Lung (tissue), 16 donors: ENCODE results near the gene PPIE. TPM values are rescaled to one million over a fixed set of nuclear protein-coding genes. Genes with fewer than 3 reads are reported as not detected.

Experiments used
- ATAC-seq: fragments of 200-7000 bp; cut with Tn5 transposase; one replicate; pipeline ENCODE4 v1.9.1; 2020; ENCODE audit warnings: moderate number of reproducible peaks; ENCODE audit not compliant: insufficient read depth, low FRiP score
- DNase-seq, 3 donors: peaks; one replicate each; pipeline ENCODE4 v3.0.0-alpha.2; 2013 to 2017
- H3K27ac ChIP-seq, 2 donors: one replicate each; pipeline ENCODE4 v1.5.1; 2013; ENCODE audit warnings: mild to moderate bottlenecking in 2 of 2, moderate library complexity in 2 of 2, control low read depth in 1 of 2, inconsistent platforms in 1 of 2, low read depth in 1 of 2, low read length in 1 of 2
- H3K27me3 ChIP-seq, 3 donors: one replicate each; pipeline ENCODE4 v1.5.1; 2013; ENCODE audit warnings: low read length in 2 of 3; ENCODE audit not compliant: control insufficient read depth in 3 of 3, insufficient read depth in 3 of 3
- H3K36me3 ChIP-seq, 4 donors: one replicate each; pipeline ENCODE4 v1.5.1; 2013; ENCODE audit warnings: low read length in 4 of 4, mild to moderate bottlenecking in 1 of 4, moderate library complexity in 1 of 4; ENCODE audit not compliant: control insufficient read depth in 4 of 4, insufficient read depth in 4 of 4
- H3K4me1 ChIP-seq, 5 donors: one replicate each; pipeline ENCODE4 v1.5.1; 2013; ENCODE audit warnings: low read length in 5 of 5, mild to moderate bottlenecking in 2 of 5, moderate library complexity in 1 of 5; ENCODE audit not compliant: control insufficient read depth in 5 of 5, insufficient read depth in 5 of 5
- H3K4me3 ChIP-seq: one replicate; pipeline ENCODE4 v1.5.1; 2013; ENCODE audit warnings: mild to moderate bottlenecking, control low read depth, moderate library complexity
- H3K9ac ChIP-seq, 2 donors: one replicate each; pipeline ENCODE4 v1.5.1; 2013; ENCODE audit warnings: low read length in 2 of 2, control low read depth in 1 of 2; ENCODE audit not compliant: insufficient read depth in 1 of 2
- H3K9me3 ChIP-seq, 4 donors: one replicate each; pipeline ENCODE4 v1.5.1; 2013; ENCODE audit warnings: low read length in 3 of 4, mild to moderate bottlenecking in 1 of 4, moderate library complexity in 1 of 4; ENCODE audit not compliant: control insufficient read depth in 4 of 4, insufficient read depth in 3 of 4
- CTCF ChIP-seq: IDR thresholded peaks from 2 replicates; pipeline ENCODE4 v1.5.1; 2012; ENCODE audit warnings: mild to moderate bottlenecking; ENCODE audit errors: control extremely low read depth, extremely low read depth
- WGBS, 2 donors: extraction: QIAGEN DNeasy Blood & Tissue Kit; methylation state at CpG; one replicate each; pipeline ENCODE4 v1.1.7; 2013; 5-methylcytosine and 5-hydroxymethylcytosine counted together
- long read RNA-seq, 5 donors: transcript quantifications; one replicate each; lab custom pipeline, GENCODE V29; 2026
- polyA plus RNA-seq, 2 donors: library from polyadenylated mRNA; stranded (reverse); fragments of 200-250 nt; gene quantifications; one replicate each; pipeline ENCODE4 v1.2.1, GENCODE V29; 2013
- total RNA-seq, 2 donors: library from RNA; depleted of rRNA in 1 of 2; stranded (reverse); fragments of >200 nt in 1 of 2; gene quantifications; one replicate each; pipeline ENCODE4 v1.2.1, GENCODE V29; 2014 to 2021
- donor health status: control.
- donor health status: control.
- donor health status: Bipolar disorder and iron deficiency.
- donor health status: healthy.
- donor health status: DM: yes; HTN: yes; CAD: no.

PPIE gene
- 10 to 100 TPM; 30.5 to 55.5 TPM for total RNA-seq
- 10 to 100 TPM; 40.9 to 47.6 TPM for polyA plus RNA-seq
- long read RNA-seq, donor 1, transcript PPIE-201 (10 exons, 1,277 nt): major isoform, 13 of 110 reads
- long read RNA-seq, donor 1, partial matches to known transcripts: 93 of 110 reads
- long read RNA-seq, donor 1, other reads (novel, unspliced or antisense): 0 of 110 reads
- long read RNA-seq, donor 2, transcript PPIE-201 (10 exons, 1,277 nt): major isoform, 10 of 16 reads
- long read RNA-seq, donor 2, partial matches to known transcripts: 6 of 16 reads
- long read RNA-seq, donor 2, other reads (novel, unspliced or antisense): 0 of 16 reads
- long read RNA-seq, donor 3, transcript PPIE-201 (10 exons, 1,277 nt): major isoform, 14 of 17 reads
- long read RNA-seq, donor 3, partial matches to known transcripts: 0 of 17 reads
- long read RNA-seq, donor 3, other reads (novel, unspliced or antisense): 0 of 17 reads
- long read RNA-seq, donor 4, transcript PPIE-201 (10 exons, 1,277 nt): major isoform, 6 of 7 reads
- long read RNA-seq, donor 4, partial matches to known transcripts: 0 of 7 reads
- long read RNA-seq, donor 4, other reads (novel, unspliced or antisense): 0 of 7 reads
- long read RNA-seq, donor 5, transcript PPIE-201 (10 exons, 1,277 nt): major isoform, 12 of 182 reads
- long read RNA-seq, donor 5, partial matches to known transcripts: 143 of 182 reads
- long read RNA-seq, donor 5, other reads (novel, unspliced or antisense): 18 of 182 reads

DNA sequence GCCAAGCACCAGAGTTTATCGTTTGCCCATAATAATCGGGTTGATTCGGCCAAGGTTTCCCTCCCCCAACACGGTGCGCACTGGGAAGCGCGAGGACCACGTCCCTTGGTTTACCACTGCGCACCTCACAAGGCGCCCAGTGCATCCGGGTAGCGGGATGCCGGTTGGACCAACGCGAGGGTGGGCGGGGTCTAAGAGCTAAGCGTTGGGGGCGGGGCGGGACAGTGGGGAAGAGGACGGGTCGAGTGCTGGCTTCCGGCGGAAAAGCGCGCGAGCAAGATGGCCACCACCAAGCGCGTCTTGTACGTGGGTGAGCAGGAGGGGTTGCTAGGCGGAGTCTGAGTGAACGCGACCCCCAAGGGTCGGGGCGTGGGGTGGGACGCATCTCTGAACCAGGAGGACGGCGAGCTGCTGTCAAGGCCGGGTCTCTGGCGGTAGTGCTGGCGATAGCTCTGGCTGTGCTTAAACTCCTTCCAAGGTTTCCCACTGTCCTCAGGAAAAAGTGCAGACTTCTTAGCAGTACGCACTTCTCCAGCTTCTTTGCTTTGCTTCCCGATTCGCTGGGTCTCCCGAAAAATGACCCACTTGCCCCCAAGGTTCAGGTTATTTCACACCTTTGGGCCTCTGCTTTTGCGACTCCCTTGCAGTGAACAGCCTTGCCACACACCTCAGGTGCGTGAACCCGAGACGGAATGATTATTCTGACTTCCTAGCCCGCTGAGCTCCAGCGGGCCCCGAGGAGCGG is at the start of gene PPIE:
Gene PPIE, plus strand, starts transcription at position 261 of the 745 bp plus-strand sequence. Its CDS starts 19 bp downstream, at position 280.
- WGBS, 2 donors: 1% methylated on average over 52 of the region's 52 CpGs
- Histone ChIP-seq H3K9me3 (no peaks in the 10 kb centered on the region), H3K4me1 (peaks cover 4 to 13% (median 7%) of the 10 kb centered on the region in 5 donors), H3K27me3 (no peaks in the 10 kb centered on the region), H3K4me3 (peak within 1 kb of the TSS; percentile 84), H3K9ac (peak within 1 kb of the TSS; percentile 37 to 76), H3K36me3 (peaks cover 7 to 18% (median 16%) of the 10 kb centered on the region in 4 donors), H3K27ac (peak within 1 kb of the TSS; percentile 55 to 88)
- DNase-seq (peak; percentile 93 to 94 (median 93)), ATAC-seq (peak; percentile 97)
- TF ChIP-seq CTCF: no peak

DNA sequence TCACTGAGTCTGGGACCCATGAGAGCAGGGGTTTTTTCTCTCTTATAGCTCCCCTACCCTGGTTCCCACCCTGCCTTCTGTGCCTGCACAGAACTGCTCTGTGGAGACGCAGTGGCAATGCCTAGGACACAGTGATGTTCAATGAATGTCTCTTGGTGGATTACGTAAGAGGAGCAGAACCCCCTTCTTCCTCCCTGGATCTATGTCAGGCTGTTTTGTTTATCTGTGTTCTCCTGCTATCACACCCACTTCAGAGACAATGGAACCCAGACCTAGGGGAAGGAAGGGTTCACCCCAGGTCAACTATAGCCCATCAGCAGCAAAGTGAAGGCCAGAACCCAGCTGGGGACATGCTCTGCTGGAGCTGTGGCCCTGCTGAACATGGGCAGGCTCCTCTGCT is 49.5 kb upstream of the PPIE start:
- WGBS, 2 donors: 56 to 60% methylated on average over 2 of the region's 2 CpGs
- DNase-seq (no peak), ATAC-seq (no peak)
- Histone ChIP-seq H3K27ac (no peak overlapping the region), H3K9me3 (no peaks in the 10 kb centered on the region), H3K9ac (no peak overlapping the region), H3K4me3 (no peak overlapping the region), H3K4me1 (peaks cover 0 to 23% (median 7%) of the 10 kb centered on the region in 5 donors), H3K27me3 (peaks cover 0 to 73% (median 73%) of the 10 kb centered on the region in 3 donors), H3K36me3 (no peaks in the 10 kb centered on the region)
- TF ChIP-seq CTCF: no peak

- Histone ChIP-seq H3K4me3 (no peak overlapping the region), H3K27me3 (peaks cover 0 to 74% (median 70%) of the 10 kb centered on the region in 3 donors), H3K36me3 (no peaks in the 10 kb centered on the region), H3K27ac (no peak overlapping the region), H3K4me1 (peaks cover 0 to 23% (median 7%) of the 10 kb centered on the region in 5 donors), H3K9me3 (no peaks in the 10 kb centered on the region), H3K9ac (no peak overlapping the region)
- no peak for ATAC-seq
- TF ChIP-seq CTCF: no peak
- no peak for DNase-seq
Observed at GRCh38 chr1:39689635-39690034, 49.0 kb upstream of the PPIE start.
